Tibial nerve (tissue), 4 donors: ENCODE measurements around the gene LHX3. TPM values are rescaled to one million over a fixed set of nuclear protein-coding genes. Genes with fewer than 3 reads are reported as not detected.

Source experiments
- DNase-seq, 2 donors: peaks; one replicate each; pipeline ENCODE4 v3.0.0-alpha.2; 2019; ENCODE audit warnings: low spot score in 2 of 2
- H3K27ac ChIP-seq, 4 donors: fragments of 200-600 bp; sonication (generic) in 3 of 4; one replicate each; pipeline ENCODE4 v1.5.1; 2017 to 2019; ENCODE audit warnings: mild to moderate bottlenecking in 1 of 4
- H3K27me3 ChIP-seq, 2 donors: fragments of 200-600 bp; sonication (generic) in 1 of 2; one replicate each; pipeline versions ENCODE4 v1.5.1 to v1.6.0; 2017 to 2019
- H3K36me3 ChIP-seq, 3 donors: fragments of 200-600 bp; sonication (generic); one replicate each; pipeline ENCODE4 v1.5.1; 2018 to 2019
- H3K4me1 ChIP-seq, 4 donors: fragments of 200-600 bp; sonication (generic) in 3 of 4; one replicate each; pipeline ENCODE4 v1.5.1; 2017 to 2019
- H3K4me3 ChIP-seq, 4 donors: fragments of 200-600 bp; sonication (generic) in 3 of 4; one replicate each; pipeline ENCODE4 v1.5.1; 2017 to 2019; ENCODE audit warnings: mild to moderate bottlenecking in 1 of 4, moderate library complexity in 1 of 4
- H3K9me3 ChIP-seq, 4 donors: fragments of 200-600 bp; sonication (generic) in 3 of 4; one replicate each; pipeline ENCODE4 v1.5.1; 2017 to 2019
- CTCF ChIP-seq, 5 experiments: fragments of 200-600 bp in 3 of 5; fragments of 450-650 bp in 2 of 5; sonication (generic) in 3 of 5; IDR thresholded peaks; one replicate each; pipeline ENCODE4 v1.5.1; 2016 to 2019; ENCODE audit warnings: antibody characterized with exemption in 5 of 5, mild to moderate bottlenecking in 3 of 5, moderate library complexity in 2 of 5
- EP300 ChIP-seq, 2 donors: sonication (generic); formaldehyde crosslinking; IDR thresholded peaks; one replicate each; pipeline ENCODE4 v1.6.1; 2017; ENCODE audit warnings: antibody characterized with exemption in 2 of 2, mild to moderate bottlenecking in 1 of 2
- POLR2A ChIP-seq, 2 donors: fragments of 450-650 bp; IDR thresholded peaks; one replicate each; pipeline ENCODE4 v1.6.1; 2017; ENCODE audit warnings: antibody characterized with exemption in 2 of 2, mild to moderate bottlenecking in 2 of 2, moderate library complexity in 2 of 2
- WGBS, 2 donors: methylation state at CpG; one replicate each; pipeline ENCODE4 v1.1.5; 2018; 5-methylcytosine and 5-hydroxymethylcytosine counted together
- total RNA-seq, 4 donors: library from RNA; depleted of rRNA; stranded (reverse); fragments of >200 nt; gene quantifications; one replicate each; pipeline ENCODE4 v1.1.0, GENCODE V29; 2016

The LHX3 gene
- total RNA-seq, 4 donors from 2014 or later = not detected

- DNase-seq = no peak
- no peak for TF ChIP-seq CTCF (IDR thresholded peaks at IDR 0.05)
- no peak for TF ChIP-seq POLR2A (IDR thresholded peaks at IDR 0.05)
- no peak for TF ChIP-seq EP300 (IDR thresholded peaks at IDR 0.05)
- Histone ChIP-seq H3K36me3 (peaks cover 0 to 99% (median 15%) of the 10 kb centered on the region in 3 donors), H3K9me3 (peaks cover 0 to 9% (median 0%) of the 10 kb centered on the region in 4 donors), H3K4me3 (no peak overlapping the region), H3K27ac (no peak overlapping the region), H3K4me1 (no peaks in the 10 kb centered on the region), H3K27me3 (no peaks in the 10 kb centered on the region)
- 88 to 90% methylated on average over 28 of the region's 28 CpGs for WGBS, 2 donors
Measured at GRCh38 chr9:136212345-136212950, 7.5 kb upstream of the LHX3 start.

GRCh38 chr9:136211441-136212344 lies 6.8 kb upstream of the LHX3 start:
- Histone ChIP-seq H3K9me3 (peaks cover 0 to 9% (median 0%) of the 10 kb centered on the region in 4 donors), H3K27ac (no peak overlapping the region), H3K27me3 (no peaks in the 10 kb centered on the region), H3K4me3 (no peak overlapping the region), H3K4me1 (no peaks in the 10 kb centered on the region), H3K36me3 (peaks cover 0 to 98% (median 15%) of the 10 kb centered on the region in 3 donors)
- TF ChIP-seq CTCF (IDR thresholded peaks at IDR 0.05) (no peak), EP300 (IDR thresholded peaks at IDR 0.05) (no peak), POLR2A (IDR thresholded peaks at IDR 0.05) (no peak)
- WGBS, 2 donors = 88 to 92% methylated on average over 27 to 33 of the region's 35 CpGs
- no peak for DNase-seq

- WGBS, 2 donors = 89 to 92% methylated on average over 15 of the region's 15 CpGs
- Histone ChIP-seq H3K27ac (no peak overlapping the region), H3K4me3 (no peak overlapping the region), H3K4me1 (no peaks in the 10 kb centered on the region), H3K9me3 (peaks cover 0 to 9% (median 0%) of the 10 kb centered on the region in 4 donors), H3K27me3 (peaks cover 0 to under 1% of the 10 kb centered on the region in 2 donors), H3K36me3 (peaks cover 0 to 95% (median 15%) of the 10 kb centered on the region in 3 donors)
- DNase-seq = no peak
- TF ChIP-seq EP300 (IDR thresholded peaks at IDR 0.05) (no peak), CTCF (IDR thresholded peaks at IDR 0.05) (no peak), POLR2A (IDR thresholded peaks at IDR 0.05) (no peak)
Measured at GRCh38 chr9:136211006-136211405, 6.1 kb upstream of the LHX3 start.

GRCh38 chr9:136210276-136210675 lies 5.3 kb upstream of the LHX3 start:
- H3K27me3 ChIP-seq = peaks cover 0 to 8% of the 10 kb centered on the region in 2 donors
- H3K27ac ChIP-seq = no peak overlapping the region
- H3K36me3 ChIP-seq = peaks cover 0 to 93% (median 15%) of the 10 kb centered on the region in 3 donors
- peaks cover 0 to 1% (median 0%) of the 10 kb centered on the region in 4 donors for H3K4me1 ChIP-seq
- TF ChIP-seq EP300 (IDR thresholded peaks at IDR 0.05) = no peak
- TF ChIP-seq POLR2A (IDR thresholded peaks at IDR 0.05) = no peak
- TF ChIP-seq CTCF (IDR thresholded peaks at IDR 0.05) = no peak
- no peak overlapping the region for H3K4me3 ChIP-seq
- peaks cover 0 to 9% (median 0%) of the 10 kb centered on the region in 4 donors for H3K9me3 ChIP-seq
- WGBS, 2 donors = 84 to 88% methylated on average over 15 to 16 of the region's 16 CpGs
- no peak for DNase-seq

- 83 to 86% methylated on average over 15 to 17 of the region's 17 CpGs for WGBS, 2 donors
- peaks cover 0 to 89% (median 12%) of the 10 kb centered on the region in 3 donors for H3K36me3 ChIP-seq
Measured at GRCh38 chr9:136209786-136210185, 4.9 kb upstream of the LHX3 start.

More at GRCh38 chr9:136209786-136210185, 4.9 kb upstream of the LHX3 start:
- no peak for DNase-seq
- no peak overlapping the region for H3K27ac ChIP-seq
- TF ChIP-seq CTCF (IDR thresholded peaks at IDR 0.05) (no peak), EP300 (IDR thresholded peaks at IDR 0.05) (no peak), POLR2A (IDR thresholded peaks at IDR 0.05) (no peak)
- peaks cover 0 to 9% (median 0%) of the 10 kb centered on the region in 4 donors for H3K9me3 ChIP-seq
- H3K27me3 ChIP-seq = peaks cover 0 to 12% of the 10 kb centered on the region in 2 donors
- H3K4me3 ChIP-seq = no peak overlapping the region
- H3K4me1 ChIP-seq = peaks cover 0 to 6% (median 0%) of the 10 kb centered on the region in 4 donors
